ENCODE data around the gene SYNC.

DNA sequence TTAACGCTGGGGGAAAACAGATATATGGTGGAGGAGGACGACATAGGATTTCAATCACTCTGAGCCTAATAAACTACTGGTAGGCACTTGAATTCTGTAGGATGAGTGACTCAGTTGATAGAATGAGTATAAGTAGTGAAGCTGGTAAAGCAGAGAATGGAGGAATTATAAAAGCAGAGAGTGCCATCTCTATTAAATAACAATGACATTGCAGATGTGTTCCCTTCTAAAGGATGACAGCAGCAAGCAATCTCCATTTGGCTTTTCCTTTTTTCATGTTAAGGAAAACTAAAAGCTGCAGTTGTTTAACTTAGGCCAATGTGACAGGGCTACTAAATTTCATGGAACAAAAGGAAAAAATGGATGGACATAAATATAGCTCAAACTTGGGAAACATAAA, 69.7 kb downstream of the SYNC start:
- TF ChIP-seq, protein P1, sequence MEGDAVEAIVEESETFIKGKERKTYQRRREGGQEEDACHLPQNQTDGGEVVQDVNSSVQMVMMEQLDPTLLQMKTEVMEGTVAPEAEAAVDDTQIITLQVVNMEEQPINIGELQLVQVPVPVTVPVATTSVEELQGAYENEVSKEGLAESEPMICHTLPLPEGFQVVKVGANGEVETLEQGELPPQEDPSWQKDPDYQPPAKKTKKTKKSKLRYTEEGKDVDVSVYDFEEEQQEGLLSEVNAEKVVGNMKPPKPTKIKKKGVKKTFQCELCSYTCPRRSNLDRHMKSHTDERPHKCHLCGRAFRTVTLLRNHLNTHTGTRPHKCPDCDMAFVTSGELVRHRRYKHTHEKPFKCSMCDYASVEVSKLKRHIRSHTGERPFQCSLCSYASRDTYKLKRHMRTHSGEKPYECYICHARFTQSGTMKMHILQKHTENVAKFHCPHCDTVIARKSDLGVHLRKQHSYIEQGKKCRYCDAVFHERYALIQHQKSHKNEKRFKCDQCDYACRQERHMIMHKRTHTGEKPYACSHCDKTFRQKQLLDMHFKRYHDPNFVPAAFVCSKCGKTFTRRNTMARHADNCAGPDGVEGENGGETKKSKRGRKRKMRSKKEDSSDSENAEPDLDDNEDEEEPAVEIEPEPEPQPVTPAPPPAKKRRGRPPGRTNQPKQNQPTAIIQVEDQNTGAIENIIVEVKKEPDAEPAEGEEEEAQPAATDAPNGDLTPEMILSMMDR (IDR thresholded peaks at IDR 0.05; ENCODE audit: low read length), result no peak
- TF ChIP-seq EZH2 (optimal IDR thresholded peaks at IDR 0.05; ENCODE audit: low read depth, low read length), result no peak
- no peak for TF ChIP-seq EZH2phosphoT487 (IDR thresholded peaks at IDR 0.05; ENCODE audit: low read length)
